HepG2 (cell line): ENCODE data around the gene UBC. TPM values are rescaled to one million over a fixed set of nuclear protein-coding genes. Genes with fewer than 3 reads are reported as not detected.

Experiments
- CENPT ChIP-seq: sonication (generic); formaldehyde crosslinking; IDR thresholded peaks from 2 replicates; pipeline ENCODE4 v1.8.0; 2022; ENCODE audit warnings: low read depth, mild to moderate bottlenecking, moderate library complexity, missing genetic modification reagents
- HMGA1 ChIP-seq: sonication (generic); formaldehyde crosslinking; conservative IDR thresholded peaks from 2 replicates; pipeline ENCODE4 v1.4.0; 2020; ENCODE audit warnings: missing genetic modification reagents
- KDM5A ChIP-seq: fragments of 200-600 bp; sonication (generic); IDR thresholded peaks from 2 replicates; pipeline ENCODE4 v1.7.0; 2018; ENCODE audit warnings: antibody characterized with exemption, mild to moderate bottlenecking, low read length, borderline replicate concordance
- NCOR1 ChIP-seq: fragments of 200-600 bp; sonication (generic); IDR thresholded peaks from 2 replicates; pipeline ENCODE4 v1.7.0; 2017; ENCODE audit warnings: antibody characterized with exemption, low read length, borderline replicate concordance
- NFKB2 ChIP-seq: sonication (generic); formaldehyde crosslinking; IDR thresholded peaks from 2 replicates; pipeline ENCODE4 v1.4.0; 2020; ENCODE audit warnings: missing genetic modification reagents, borderline replicate concordance
- ZNF264 ChIP-seq: sonication (generic); formaldehyde crosslinking; IDR thresholded peaks from 2 replicates; pipeline ENCODE4 v1.4.0; 2020; ENCODE audit warnings: missing genetic modification reagents
- ZNF383 ChIP-seq: sonication (generic); formaldehyde crosslinking; IDR thresholded peaks from 2 replicates; pipeline ENCODE4 v1.4.0; 2020; ENCODE audit warnings: missing genetic modification reagents, mild to moderate bottlenecking, borderline replicate concordance
- ZNF501 ChIP-seq: sonication (generic); formaldehyde crosslinking; IDR thresholded peaks from 2 replicates; pipeline ENCODE4 v1.5.1; 2020; ENCODE audit warnings: mild to moderate bottlenecking, moderate library complexity, missing genetic modification reagents
- ZNF788 ChIP-seq: sonication (generic); formaldehyde crosslinking; IDR thresholded peaks from 2 replicates; pipeline ENCODE4 v1.5.0; 2020; ENCODE audit warnings: mild to moderate bottlenecking, missing genetic modification reagents, borderline replicate concordance
- polyA plus RNA-seq, 8 experiments: library from polyadenylated mRNA; depleted of rRNA in 3 of 8; stranded (reverse) in 7 of 8; unstranded in 1 of 8; fragments of >200 nt; fragmentation: Illumina TruSeq in 4 of 8; extraction: Trizol in 4 of 8; gene quantifications; 2 replicates each; pipeline versions ENCODE4 v1.2.1 to v1.2.3, GENCODE V29; 2011 to 2016; ENCODE audit warnings: low read depth in 4 of 8, missing spikeins in 1 of 8, mixed read lengths in 1 of 8; ENCODE audit not compliant: insufficient read depth in 1 of 8
- total RNA-seq, 5 experiments: library from RNA; depleted of rRNA; stranded (reverse); fragments of >200 nt; fragmentation: Illumina TruSeq; extraction: Trizol; gene quantifications; 2 replicates each; pipeline ENCODE4 v1.2.3, GENCODE V29; 2016; ENCODE audit warnings: low read depth in 1 of 5
- TF ChIP-seq, protein P1 (sequence below): sonication (generic); formaldehyde crosslinking; IDR thresholded peaks from 2 replicates; pipeline ENCODE4 v1.5.0; 2020; ENCODE audit warnings: mild to moderate bottlenecking, missing genetic modification reagents, borderline replicate concordance
- TF ChIP-seq, protein P2 (sequence below): sonication (generic); formaldehyde crosslinking; conservative IDR thresholded peaks from 2 replicates; pipeline ENCODE4 v1.4.0; 2020; ENCODE audit warnings: missing genetic modification reagents
- TF ChIP-seq, protein P3 (sequence below): sonication (generic); formaldehyde crosslinking; IDR thresholded peaks from 2 replicates; pipeline ENCODE4 v1.4.0; 2020; ENCODE audit warnings: missing genetic modification reagents, borderline replicate concordance
- TF ChIP-seq, protein P4 (sequence below): IDR thresholded peaks from 2 replicates; pipeline ENCODE4 v1.6.1; 2016; ENCODE audit warnings: low read depth, borderline replicate concordance
- TF ChIP-seq, protein P5 (sequence below): sonication (generic); formaldehyde crosslinking; IDR thresholded peaks from 2 replicates; pipeline ENCODE4 v1.8.0; 2022; ENCODE audit warnings: mild to moderate bottlenecking, missing genetic modification reagents, borderline replicate concordance

Gene UBC
- total and polyA plus RNA-seq, 2 of the 13 experiments (the other 11 are each of a cell fraction or from before 2014, with no cell fraction given): 805 to 1,432 TPM

- TF ChIP-seq, protein P1, sequence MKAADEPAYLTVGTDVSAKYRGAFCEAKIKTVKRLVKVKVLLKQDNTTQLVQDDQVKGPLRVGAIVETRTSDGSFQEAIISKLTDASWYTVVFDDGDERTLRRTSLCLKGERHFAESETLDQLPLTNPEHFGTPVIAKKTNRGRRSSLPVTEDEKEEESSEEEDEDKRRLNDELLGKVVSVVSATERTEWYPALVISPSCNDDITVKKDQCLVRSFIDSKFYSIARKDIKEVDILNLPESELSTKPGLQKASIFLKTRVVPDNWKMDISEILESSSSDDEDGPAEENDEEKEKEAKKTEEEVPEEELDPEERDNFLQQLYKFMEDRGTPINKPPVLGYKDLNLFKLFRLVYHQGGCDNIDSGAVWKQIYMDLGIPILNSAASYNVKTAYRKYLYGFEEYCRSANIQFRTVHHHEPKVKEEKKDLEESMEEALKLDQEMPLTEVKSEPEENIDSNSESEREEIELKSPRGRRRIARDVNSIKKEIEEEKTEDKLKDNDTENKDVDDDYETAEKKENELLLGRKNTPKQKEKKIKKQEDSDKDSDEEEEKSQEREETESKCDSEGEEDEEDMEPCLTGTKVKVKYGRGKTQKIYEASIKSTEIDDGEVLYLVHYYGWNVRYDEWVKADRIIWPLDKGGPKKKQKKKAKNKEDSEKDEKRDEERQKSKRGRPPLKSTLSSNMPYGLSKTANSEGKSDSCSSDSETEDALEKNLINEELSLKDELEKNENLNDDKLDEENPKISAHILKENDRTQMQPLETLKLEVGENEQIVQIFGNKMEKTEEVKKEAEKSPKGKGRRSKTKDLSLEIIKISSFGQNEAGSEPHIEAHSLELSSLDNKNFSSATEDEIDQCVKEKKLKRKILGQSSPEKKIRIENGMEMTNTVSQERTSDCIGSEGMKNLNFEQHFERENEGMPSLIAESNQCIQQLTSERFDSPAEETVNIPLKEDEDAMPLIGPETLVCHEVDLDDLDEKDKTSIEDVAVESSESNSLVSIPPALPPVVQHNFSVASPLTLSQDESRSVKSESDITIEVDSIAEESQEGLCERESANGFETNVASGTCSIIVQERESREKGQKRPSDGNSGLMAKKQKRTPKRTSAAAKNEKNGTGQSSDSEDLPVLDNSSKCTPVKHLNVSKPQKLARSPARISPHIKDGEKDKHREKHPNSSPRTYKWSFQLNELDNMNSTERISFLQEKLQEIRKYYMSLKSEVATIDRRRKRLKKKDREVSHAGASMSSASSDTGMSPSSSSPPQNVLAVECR (CRISPR knock-in tag): 0 out of 2 replicates have a peak, but pooled peaks have one; percentile 26
- TF ChIP-seq HMGA1 (CRISPR knock-in tag) (no peak), ZNF264 (CRISPR knock-in tag) (no peak), ZNF383 (CRISPR knock-in tag) (no peak), CENPT (CRISPR knock-in tag) (no peak), KDM5A (no peak), ZNF501 (CRISPR knock-in tag) (no peak; the same call in 1 of the 2 replicates), ZNF788 (CRISPR knock-in tag) (no peak), NFKB2 (CRISPR knock-in tag) (no peak), NCOR1 (0 out of 2 replicates have a peak, but pooled peaks have one; percentile 6)
- TF ChIP-seq, protein P2, sequence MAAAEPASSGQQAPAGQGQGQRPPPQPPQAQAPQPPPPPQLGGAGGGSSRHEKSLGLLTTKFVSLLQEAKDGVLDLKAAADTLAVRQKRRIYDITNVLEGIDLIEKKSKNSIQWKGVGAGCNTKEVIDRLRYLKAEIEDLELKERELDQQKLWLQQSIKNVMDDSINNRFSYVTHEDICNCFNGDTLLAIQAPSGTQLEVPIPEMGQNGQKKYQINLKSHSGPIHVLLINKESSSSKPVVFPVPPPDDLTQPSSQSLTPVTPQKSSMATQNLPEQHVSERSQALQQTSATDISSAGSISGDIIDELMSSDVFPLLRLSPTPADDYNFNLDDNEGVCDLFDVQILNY (CRISPR knock-in tag): no peak
- TF ChIP-seq, protein P3, sequence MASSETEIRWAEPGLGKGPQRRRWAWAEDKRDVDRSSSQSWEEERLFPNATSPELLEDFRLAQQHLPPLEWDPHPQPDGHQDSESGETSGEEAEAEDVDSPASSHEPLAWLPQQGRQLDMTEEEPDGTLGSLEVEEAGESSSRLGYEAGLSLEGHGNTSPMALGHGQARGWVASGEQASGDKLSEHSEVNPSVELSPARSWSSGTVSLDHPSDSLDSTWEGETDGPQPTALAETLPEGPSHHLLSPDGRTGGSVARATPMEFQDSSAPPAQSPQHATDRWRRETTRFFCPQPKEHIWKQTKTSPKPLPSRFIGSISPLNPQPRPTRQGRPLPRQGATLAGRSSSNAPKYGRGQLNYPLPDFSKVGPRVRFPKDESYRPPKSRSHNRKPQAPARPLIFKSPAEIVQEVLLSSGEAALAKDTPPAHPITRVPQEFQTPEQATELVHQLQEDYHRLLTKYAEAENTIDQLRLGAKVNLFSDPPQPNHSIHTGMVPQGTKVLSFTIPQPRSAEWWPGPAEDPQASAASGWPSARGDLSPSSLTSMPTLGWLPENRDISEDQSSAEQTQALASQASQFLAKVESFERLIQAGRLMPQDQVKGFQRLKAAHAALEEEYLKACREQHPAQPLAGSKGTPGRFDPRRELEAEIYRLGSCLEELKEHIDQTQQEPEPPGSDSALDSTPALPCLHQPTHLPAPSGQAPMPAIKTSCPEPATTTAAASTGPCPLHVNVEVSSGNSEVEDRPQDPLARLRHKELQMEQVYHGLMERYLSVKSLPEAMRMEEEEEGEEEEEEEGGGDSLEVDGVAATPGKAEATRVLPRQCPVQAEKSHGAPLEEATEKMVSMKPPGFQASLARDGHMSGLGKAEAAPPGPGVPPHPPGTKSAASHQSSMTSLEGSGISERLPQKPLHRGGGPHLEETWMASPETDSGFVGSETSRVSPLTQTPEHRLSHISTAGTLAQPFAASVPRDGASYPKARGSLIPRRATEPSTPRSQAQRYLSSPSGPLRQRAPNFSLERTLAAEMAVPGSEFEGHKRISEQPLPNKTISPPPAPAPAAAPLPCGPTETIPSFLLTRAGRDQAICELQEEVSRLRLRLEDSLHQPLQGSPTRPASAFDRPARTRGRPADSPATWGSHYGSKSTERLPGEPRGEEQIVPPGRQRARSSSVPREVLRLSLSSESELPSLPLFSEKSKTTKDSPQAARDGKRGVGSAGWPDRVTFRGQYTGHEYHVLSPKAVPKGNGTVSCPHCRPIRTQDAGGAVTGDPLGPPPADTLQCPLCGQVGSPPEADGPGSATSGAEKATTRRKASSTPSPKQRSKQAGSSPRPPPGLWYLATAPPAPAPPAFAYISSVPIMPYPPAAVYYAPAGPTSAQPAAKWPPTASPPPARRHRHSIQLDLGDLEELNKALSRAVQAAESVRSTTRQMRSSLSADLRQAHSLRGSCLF (CRISPR knock-in tag): no peak
- TF ChIP-seq, protein P4, sequence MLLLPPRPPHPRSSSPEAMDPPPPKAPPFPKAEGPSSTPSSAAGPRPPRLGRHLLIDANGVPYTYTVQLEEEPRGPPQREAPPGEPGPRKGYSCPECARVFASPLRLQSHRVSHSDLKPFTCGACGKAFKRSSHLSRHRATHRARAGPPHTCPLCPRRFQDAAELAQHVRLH (CRISPR knock-in tag): no peak
- TF ChIP-seq, protein P5, sequence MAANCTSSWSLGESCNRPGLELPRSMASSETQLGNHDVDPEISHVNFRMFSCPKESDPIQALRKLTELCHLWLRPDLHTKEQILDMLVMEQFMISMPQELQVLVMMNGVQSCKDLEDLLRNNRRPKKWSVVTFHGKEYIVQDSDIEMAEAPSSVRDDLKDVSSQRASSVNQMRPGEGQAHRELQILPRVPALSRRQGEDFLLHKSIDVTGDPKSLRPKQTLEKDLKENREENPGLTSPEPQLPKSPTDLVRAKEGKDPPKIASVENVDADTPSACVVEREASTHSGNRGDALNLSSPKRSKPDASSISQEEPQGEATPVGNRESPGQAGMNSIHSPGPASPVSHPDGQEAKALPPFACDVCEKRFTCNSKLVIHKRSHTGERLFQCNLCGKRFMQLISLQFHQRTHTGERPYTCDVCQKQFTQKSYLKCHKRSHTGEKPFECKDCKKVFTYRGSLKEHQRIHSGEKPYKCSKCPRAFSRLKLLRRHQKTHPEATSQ (CRISPR knock-in tag): no peak
Observed at GRCh38 chr12:124872068-124872719, 42.3 kb downstream of the UBC start (continued).
